ENCODE results near the gene TCF4.

DNA sequence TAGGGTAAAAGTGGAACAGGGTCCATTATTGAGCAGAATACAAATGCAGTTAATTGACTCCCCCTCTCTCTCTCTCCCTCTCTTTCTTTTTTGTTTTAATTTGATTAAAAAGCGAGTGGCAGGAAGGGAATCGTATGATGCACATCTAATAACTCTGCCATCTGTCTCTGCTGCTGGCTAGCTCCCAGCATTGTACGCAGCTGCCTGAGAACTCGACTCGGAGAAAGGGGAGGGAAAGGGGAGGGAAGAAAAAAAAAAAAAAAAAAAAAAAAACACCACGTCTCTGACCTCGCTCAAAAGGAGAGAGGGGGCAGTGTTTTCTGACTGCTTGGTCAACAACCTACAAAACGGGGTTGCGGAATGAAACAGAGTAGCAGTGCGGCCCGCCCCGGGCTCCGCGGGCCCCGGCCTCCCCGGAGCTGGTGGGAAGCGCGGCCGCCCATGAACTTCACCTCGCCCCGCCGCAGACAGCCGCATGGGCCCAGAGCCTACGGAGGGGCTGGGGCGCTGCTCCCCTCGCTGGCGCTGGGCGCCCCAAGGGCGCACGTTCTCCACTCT, 265.7 kb downstream of the TCF4 start:
- TF ChIP-seq, protein P1, sequence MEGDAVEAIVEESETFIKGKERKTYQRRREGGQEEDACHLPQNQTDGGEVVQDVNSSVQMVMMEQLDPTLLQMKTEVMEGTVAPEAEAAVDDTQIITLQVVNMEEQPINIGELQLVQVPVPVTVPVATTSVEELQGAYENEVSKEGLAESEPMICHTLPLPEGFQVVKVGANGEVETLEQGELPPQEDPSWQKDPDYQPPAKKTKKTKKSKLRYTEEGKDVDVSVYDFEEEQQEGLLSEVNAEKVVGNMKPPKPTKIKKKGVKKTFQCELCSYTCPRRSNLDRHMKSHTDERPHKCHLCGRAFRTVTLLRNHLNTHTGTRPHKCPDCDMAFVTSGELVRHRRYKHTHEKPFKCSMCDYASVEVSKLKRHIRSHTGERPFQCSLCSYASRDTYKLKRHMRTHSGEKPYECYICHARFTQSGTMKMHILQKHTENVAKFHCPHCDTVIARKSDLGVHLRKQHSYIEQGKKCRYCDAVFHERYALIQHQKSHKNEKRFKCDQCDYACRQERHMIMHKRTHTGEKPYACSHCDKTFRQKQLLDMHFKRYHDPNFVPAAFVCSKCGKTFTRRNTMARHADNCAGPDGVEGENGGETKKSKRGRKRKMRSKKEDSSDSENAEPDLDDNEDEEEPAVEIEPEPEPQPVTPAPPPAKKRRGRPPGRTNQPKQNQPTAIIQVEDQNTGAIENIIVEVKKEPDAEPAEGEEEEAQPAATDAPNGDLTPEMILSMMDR (IDR thresholded peaks at IDR 0.05 in 8 of 11, conservative IDR thresholded peaks at IDR 0.05 in 3 of 11), result peak in 3 of 11 experiments; percentile 24 to 33 (median 25)
- TF ChIP-seq POLR2AphosphoS5 (IDR thresholded peaks at IDR 0.05), result peak; percentile 76 to 92 (median 89)

Data from spleen (tissue), 7 donors.